SK-N-SH (cell line): ENCODE data around the gene FAM20C. TPM values are rescaled to one million over a fixed set of nuclear protein-coding genes. Genes with fewer than 3 reads are reported as not detected.

Source experiments
- CTCF ChIA-PET: fragments of 300-600, 350-600 bp; formaldehyde crosslinking; extraction: SDS; loops from one replicate; lab custom pipeline; 2021; lab: Yijun Ruan, JAX
- POLR2A ChIA-PET: fragments of 350-600 bp; sonication (Branson Sonifier 250); formaldehyde crosslinking; extraction: SDS; loops from one replicate; lab custom pipeline; 2020; ENCODE audit warnings: antibody characterized with exemption, inconsistent platforms; lab: Yijun Ruan, JAX
- DNase-seq: peaks from one replicate; pipeline ENCODE4 v3.0.0; 2012
- H2AFZ ChIP-seq: fragments of 200-600 bp; sonication (generic); 2 replicates; pipeline ENCODE4 v1.8.1; 2016; ENCODE audit warnings: antibody characterized with exemption, mild to moderate bottlenecking, low read depth
- H3F3A ChIP-seq: fragments of 200-600 bp; sonication (generic); replicated peaks from 2 replicates; pipeline ENCODE3; 2016; ENCODE audit warnings: antibody characterized with exemption, mild to moderate bottlenecking; ENCODE audit not compliant: insufficient read depth
- H3K27ac ChIP-seq, 2 experiments: fragments of 200-500 bp in 1 of 2; fragments of 200-600 bp in 1 of 2; sonication (Bioruptor generic) in 1 of 2; sonication (generic), shearing (Covaris generic) in 1 of 2; 2 replicates each; pipeline versions ENCODE4 v1.5.1 to v1.6.1; 2014 to 2016; ENCODE audit warnings: low read depth in 2 of 2, inconsistent platforms in 1 of 2, low read length in 1 of 2, mild to moderate bottlenecking in 1 of 2, mixed read lengths in 1 of 2
- H3K27me3 ChIP-seq: fragments of 200-600 bp; sonication (generic), shearing (Covaris generic); 2 replicates; pipeline ENCODE4 v1.6.1; 2016; ENCODE audit warnings: mixed run types; ENCODE audit not compliant: insufficient read depth
- H3K36me3 ChIP-seq, 2 experiments: fragments of 200-500 bp in 1 of 2; fragments of 200-600 bp in 1 of 2; sonication (Bioruptor generic) in 1 of 2; sonication (generic) in 1 of 2; replicated peaks in 1 of 2; 2 replicates each; pipeline versions ENCODE3 to v1.5.1; 2014 to 2016; ENCODE audit warnings: low read length in 1 of 2, mild to moderate bottlenecking in 1 of 2; ENCODE audit not compliant: insufficient read depth in 2 of 2, control insufficient read depth in 1 of 2
- H3K4me1 ChIP-seq, 2 experiments: fragments of 200-500 bp in 1 of 2; fragments of 200-600 bp in 1 of 2; sonication (Bioruptor generic) in 1 of 2; sonication (generic), shearing (Covaris generic) in 1 of 2; 2 replicates each; pipeline versions ENCODE4 v1.5.1 to v1.6.1; 2014 to 2016; ENCODE audit warnings: low read depth in 1 of 2, low read length in 1 of 2, mixed run types in 1 of 2; ENCODE audit not compliant: insufficient read depth in 2 of 2, control insufficient read depth in 1 of 2
- H3K4me2 ChIP-seq: fragments of 200-600 bp; sonication (generic), shearing (Covaris generic); 2 replicates; pipeline ENCODE4 v1.6.1; 2017; ENCODE audit warnings: mixed run types
- H3K4me3 ChIP-seq, 2 experiments: fragments of 200-500 bp in 1 of 2; fragments of 200-600 bp in 1 of 2; sonication (Bioruptor generic) in 1 of 2; sonication (generic), shearing (Covaris generic) in 1 of 2; 2 replicates each; pipeline versions ENCODE4 v1.5.1 to v1.8.1; 2014 to 2016; ENCODE audit warnings: low read depth in 2 of 2, inconsistent platforms in 1 of 2, low read length in 1 of 2, mild to moderate bottlenecking in 1 of 2, mixed read lengths in 1 of 2, moderate library complexity in 1 of 2
- H3K79me2 ChIP-seq: fragments of 200-600 bp; sonication (generic); 2 replicates; pipeline ENCODE4 v1.8.1; 2017; ENCODE audit warnings: mild to moderate bottlenecking; ENCODE audit not compliant: insufficient read depth
- H3K9ac ChIP-seq: fragments of 200-600 bp; sonication (generic); 2 replicates; pipeline ENCODE4 v1.6.1; 2017; ENCODE audit warnings: mixed run types
- H3K9me2 ChIP-seq: fragments of 200-600 bp; sonication (generic); 2 replicates; pipeline ENCODE4 v1.6.1; 2017; ENCODE audit warnings: mixed run types
- H3K9me3 ChIP-seq: fragments of 200-600 bp; sonication (generic); 2 replicates; pipeline ENCODE4 v1.6.1; 2017; ENCODE audit warnings: mixed run types, mild to moderate bottlenecking, moderate library complexity
- H4K20me1 ChIP-seq: fragments of 200-600 bp; sonication (generic); 2 replicates; pipeline ENCODE4 v1.6.1; 2017; ENCODE audit warnings: mild to moderate bottlenecking, mixed run types; ENCODE audit not compliant: insufficient read depth
- CHD2 ChIP-seq: fragments of 150-350 bp; IDR thresholded peaks from 2 replicates; pipeline ENCODE4 v1.6.1; 2018; ENCODE audit warnings: low read length; ENCODE audit not compliant: partially characterized antibody
- ELF1 ChIP-seq: IDR thresholded peaks from 2 replicates; pipeline ENCODE4 v1.4.0; 2012
- EZH2phosphoT487 ChIP-seq: fragments of 200-600 bp; sonication (generic); IDR thresholded peaks from 2 replicates; pipeline ENCODE4 v1.6.1; 2017; ENCODE audit warnings: low read depth, mixed run types, mild to moderate bottlenecking, antibody characterized with exemption, moderate library complexity, borderline replicate concordance
- FOXJ3 ChIP-seq: sonication (generic); formaldehyde crosslinking; IDR thresholded peaks from 2 replicates; pipeline ENCODE4 v1.5.1; 2020; ENCODE audit warnings: mild to moderate bottlenecking, missing genetic modification reagents
- JUND ChIP-seq: IDR thresholded peaks from 2 replicates; pipeline ENCODE4 v1.4.0; 2012
- MEF2A ChIP-seq: IDR thresholded peaks from 2 replicates; pipeline ENCODE4 v1.4.0; 2012; ENCODE audit warnings: low read depth, borderline replicate concordance
- MXI1 ChIP-seq: IDR thresholded peaks from 2 replicates; pipeline ENCODE4 v1.6.1; 2012; ENCODE audit warnings: mild to moderate bottlenecking, low read depth, low read length, improper control_type of control experiment
- NFIC ChIP-seq: IDR thresholded peaks from 2 replicates; pipeline ENCODE4 v1.4.0; 2012; ENCODE audit warnings: borderline replicate concordance
- NRF1 ChIP-seq: IDR thresholded peaks from 2 replicates; pipeline ENCODE4 v1.6.1; 2012; ENCODE audit warnings: low read depth, mild to moderate bottlenecking, low read length
- POLR2AphosphoS5 ChIP-seq: IDR thresholded peaks from 2 replicates; pipeline ENCODE4 v1.6.1; 2012; ENCODE audit warnings: low read depth, low read length
- RAD21 ChIP-seq: IDR thresholded peaks from 2 replicates; pipeline ENCODE4 v1.6.1; 2012; ENCODE audit warnings: mild to moderate bottlenecking, low read length
- RCOR1 ChIP-seq: fragments of 150-350 bp; IDR thresholded peaks from 2 replicates; pipeline ENCODE4 v1.6.1; 2017; ENCODE audit warnings: antibody characterized with exemption, low read length
- RFX5 ChIP-seq: IDR thresholded peaks from 2 replicates; pipeline ENCODE4 v1.6.1; 2012; ENCODE audit warnings: mild to moderate bottlenecking, improper control_type of control experiment, low read length
- RXRA ChIP-seq: IDR thresholded peaks from 2 replicates; pipeline ENCODE4 v1.4.0; 2012; ENCODE audit warnings: low read depth, mild to moderate bottlenecking, borderline replicate concordance
- SIN3A ChIP-seq: IDR thresholded peaks from 2 replicates; pipeline ENCODE4 v1.6.1; 2012; ENCODE audit warnings: low read depth, mild to moderate bottlenecking, low read length, moderate library complexity, borderline replicate concordance
- SMC3 ChIP-seq: IDR thresholded peaks from 2 replicates; pipeline ENCODE4 v1.6.1; 2012; ENCODE audit warnings: low read depth, low read length, improper control_type of control experiment
- TAF1 ChIP-seq: IDR thresholded peaks from 2 replicates; pipeline ENCODE4 v1.6.1; 2012; ENCODE audit warnings: low read depth, mild to moderate bottlenecking, low read length, moderate library complexity, borderline replicate concordance
- TCF12 ChIP-seq: IDR thresholded peaks from 2 replicates; pipeline ENCODE4 v1.4.0; 2012
- YY1 ChIP-seq: IDR thresholded peaks from 2 replicates; pipeline ENCODE4 v1.4.0; 2012; ENCODE audit warnings: low read depth, mild to moderate bottlenecking
- WGBS: methylation state at CpG from one replicate; pipeline ENCODE4 v1.1.6; 2017; ENCODE audit warnings: low lambda C conversion rate; 5-methylcytosine and 5-hydroxymethylcytosine counted together
- polyA plus RNA-seq, 3 experiments: library from polyadenylated mRNA; depleted of rRNA; stranded (reverse); fragments of >200 nt; gene quantifications; 2 replicates each; pipeline ENCODE4 v1.2.3, GENCODE V29; 2012
- TF ChIP-seq, protein P1 (sequence below): fragments of 150-350 bp; IDR thresholded peaks from 2 replicates; pipeline ENCODE4 v1.6.1; 2017; ENCODE audit warnings: antibody characterized with exemption, low read length, low read depth, borderline replicate concordance
- TF ChIP-seq, protein P2 (sequence below): IDR thresholded peaks from 2 replicates; pipeline ENCODE4 v1.4.0; 2012; ENCODE audit warnings: low read depth, borderline replicate concordance
- TF ChIP-seq, protein P3 (sequence below): fragments of 150-350 bp; IDR thresholded peaks from 2 replicates; pipeline ENCODE4 v1.6.1; 2016; ENCODE audit warnings: mild to moderate bottlenecking, low read depth, low read length
- TF ChIP-seq, protein P4 (sequence below): fragments of 200-600 bp; sonication (generic); IDR thresholded peaks from 2 replicates; pipeline ENCODE4 v1.6.1; 2017; ENCODE audit warnings: antibody characterized with exemption, mild to moderate bottlenecking, moderate library complexity

FAM20C gene
- polyA plus RNA-seq, 1 of the 3 experiments (the other 2 are of a cell fraction): 12.7 TPM

DNA sequence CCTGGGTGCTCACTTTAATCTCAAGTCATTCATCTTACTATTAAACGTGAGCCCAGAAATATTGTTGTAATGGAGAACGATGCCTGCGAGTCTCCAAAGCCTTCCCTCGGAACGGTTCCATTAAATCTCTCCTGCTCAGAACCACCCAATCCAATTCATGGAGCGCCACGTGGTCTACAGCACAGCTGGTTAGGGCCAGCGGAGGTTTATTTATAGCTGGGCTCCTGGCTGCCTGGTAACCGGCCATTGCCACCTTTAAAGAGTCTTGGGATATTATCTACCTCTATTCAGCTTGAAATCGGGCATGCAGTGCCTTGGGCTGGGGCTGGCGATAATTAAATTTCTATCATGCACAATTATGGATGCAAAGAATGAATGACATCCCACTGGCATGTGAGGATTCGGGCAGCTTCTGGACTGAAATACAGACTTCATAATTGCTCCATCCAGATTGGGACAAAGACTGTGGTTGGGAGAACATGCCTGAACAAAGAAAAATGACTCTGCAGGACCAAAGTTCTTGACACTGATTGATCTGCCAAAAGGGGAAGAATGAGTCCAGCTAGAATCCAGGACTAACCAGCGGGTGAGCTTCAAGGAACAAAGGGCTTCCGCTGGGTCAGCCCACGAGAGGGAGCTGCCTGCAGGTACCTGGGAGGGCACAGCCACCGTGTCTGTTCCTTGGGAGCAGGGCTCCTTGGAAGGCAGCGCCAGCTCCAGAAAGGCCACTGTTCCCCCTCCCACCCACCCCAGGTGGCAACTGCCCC, 7.3 kb downstream of the FAM20C start:
- POLR2A ChIA-PET: no interaction called here
- Histone ChIP-seq H3K4me1 (peaks cover 0 to 5% of the 10 kb centered on the region in 2 experiments; a peak in 1 of 4 replicates), H3K79me2 (peaks cover 8% of the 10 kb centered on the region; the same call in 1 of the 2 replicates), H3K27me3 (no peaks in the 10 kb centered on the region), H3K4me2 (no peak overlapping the region), H3F3A (no peaks in the 10 kb centered on the region), H3K27ac (no peak overlapping the region), H3K9ac (no peak overlapping the region), H3K36me3 (peaks cover 0 to 2% of the 10 kb centered on the region in 2 experiments), H3K9me2 (no peaks in the 10 kb centered on the region), H3K9me3 (no peaks in the 10 kb centered on the region), H4K20me1 (peaks cover 33% of the 10 kb centered on the region), H2AFZ (no peak overlapping the region), H3K4me3 (no peak overlapping the region)
- CTCF ChIA-PET: interaction anchor here (0.8 to 1.6 kb wide), 6 partner anchors 8 to 136 kb away, joined by 3 to 5 read pairs (median 4); partner anchors contain the start of gene FAM20C
- no peak for DNase-seq
- 75% methylated on average over 16 of the region's 17 CpGs for WGBS
- no peak for TF ChIP-seq EZH2phosphoT487
- no peak for TF ChIP-seq MXI1
- no peak for TF ChIP-seq RXRA
- no peak for TF ChIP-seq YY1
- no peak for TF ChIP-seq CHD2
- no peak for TF ChIP-seq RCOR1
- TF ChIP-seq NFIC: no peak
- TF ChIP-seq, protein P1, sequence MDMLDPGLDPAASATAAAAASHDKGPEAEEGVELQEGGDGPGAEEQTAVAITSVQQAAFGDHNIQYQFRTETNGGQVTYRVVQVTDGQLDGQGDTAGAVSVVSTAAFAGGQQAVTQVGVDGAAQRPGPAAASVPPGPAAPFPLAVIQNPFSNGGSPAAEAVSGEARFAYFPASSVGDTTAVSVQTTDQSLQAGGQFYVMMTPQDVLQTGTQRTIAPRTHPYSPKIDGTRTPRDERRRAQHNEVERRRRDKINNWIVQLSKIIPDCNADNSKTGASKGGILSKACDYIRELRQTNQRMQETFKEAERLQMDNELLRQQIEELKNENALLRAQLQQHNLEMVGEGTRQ: no peak
- no peak for TF ChIP-seq MEF2A
- TF ChIP-seq, protein P2, sequence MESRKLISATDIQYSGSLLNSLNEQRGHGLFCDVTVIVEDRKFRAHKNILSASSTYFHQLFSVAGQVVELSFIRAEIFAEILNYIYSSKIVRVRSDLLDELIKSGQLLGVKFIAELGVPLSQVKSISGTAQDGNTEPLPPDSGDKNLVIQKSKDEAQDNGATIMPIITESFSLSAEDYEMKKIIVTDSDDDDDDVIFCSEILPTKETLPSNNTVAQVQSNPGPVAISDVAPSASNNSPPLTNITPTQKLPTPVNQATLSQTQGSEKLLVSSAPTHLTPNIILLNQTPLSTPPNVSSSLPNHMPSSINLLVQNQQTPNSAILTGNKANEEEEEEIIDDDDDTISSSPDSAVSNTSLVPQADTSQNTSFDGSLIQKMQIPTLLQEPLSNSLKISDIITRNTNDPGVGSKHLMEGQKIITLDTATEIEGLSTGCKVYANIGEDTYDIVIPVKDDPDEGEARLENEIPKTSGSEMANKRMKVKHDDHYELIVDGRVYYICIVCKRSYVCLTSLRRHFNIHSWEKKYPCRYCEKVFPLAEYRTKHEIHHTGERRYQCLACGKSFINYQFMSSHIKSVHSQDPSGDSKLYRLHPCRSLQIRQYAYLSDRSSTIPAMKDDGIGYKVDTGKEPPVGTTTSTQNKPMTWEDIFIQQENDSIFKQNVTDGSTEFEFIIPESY: no peak
- no peak for TF ChIP-seq TAF1
- TF ChIP-seq SMC3: no peak

DNA sequence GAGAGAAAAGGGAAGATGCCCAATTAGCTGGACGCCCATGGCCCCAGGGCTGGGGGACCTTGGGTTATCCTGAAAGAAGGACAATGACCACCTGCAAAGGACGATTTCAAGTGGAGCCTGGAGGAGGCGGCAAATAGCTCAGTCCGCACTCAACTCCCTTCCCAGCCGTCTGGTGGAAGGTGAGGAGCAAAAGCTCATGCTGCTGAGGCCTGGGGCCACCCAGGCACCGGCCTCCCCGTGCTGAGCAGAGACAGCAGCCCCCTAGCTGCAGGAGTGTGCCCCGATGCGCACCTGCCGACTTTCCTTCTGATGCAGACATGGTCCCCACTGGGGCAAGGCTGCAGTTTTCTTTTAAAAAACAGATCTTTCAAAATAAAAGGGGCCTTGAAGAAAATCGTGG, 7.9 kb downstream of the FAM20C start:
- Histone ChIP-seq H3K4me3 (no peak overlapping the region), H3K9ac (no peak overlapping the region), H3K27me3 (no peaks in the 10 kb centered on the region), H3K79me2 (peaks cover 3% of the 10 kb centered on the region; the same call in 1 of the 2 replicates), H3F3A (peaks cover 4% of the 10 kb centered on the region), H3K9me3 (no peaks in the 10 kb centered on the region), H3K36me3 (peaks cover 0 to 2% of the 10 kb centered on the region in 2 experiments)
- POLR2A ChIA-PET: no interaction called here
- WGBS: 75% methylated on average over 11 of the region's 11 CpGs
- DNase-seq: no peak
- CTCF ChIA-PET: interaction anchor here (1.0 to 1.6 kb wide), 6 partner anchors 8 to 136 kb away, joined by 3 to 5 read pairs (median 4); partner anchors contain the start of gene FAM20C
- TF ChIP-seq SIN3A: no peak
- TF ChIP-seq SMC3: no peak
- TF ChIP-seq RXRA: no peak
- no peak for TF ChIP-seq JUND
- TF ChIP-seq NRF1: no peak
- no peak for TF ChIP-seq YY1
- TF ChIP-seq, protein P3, sequence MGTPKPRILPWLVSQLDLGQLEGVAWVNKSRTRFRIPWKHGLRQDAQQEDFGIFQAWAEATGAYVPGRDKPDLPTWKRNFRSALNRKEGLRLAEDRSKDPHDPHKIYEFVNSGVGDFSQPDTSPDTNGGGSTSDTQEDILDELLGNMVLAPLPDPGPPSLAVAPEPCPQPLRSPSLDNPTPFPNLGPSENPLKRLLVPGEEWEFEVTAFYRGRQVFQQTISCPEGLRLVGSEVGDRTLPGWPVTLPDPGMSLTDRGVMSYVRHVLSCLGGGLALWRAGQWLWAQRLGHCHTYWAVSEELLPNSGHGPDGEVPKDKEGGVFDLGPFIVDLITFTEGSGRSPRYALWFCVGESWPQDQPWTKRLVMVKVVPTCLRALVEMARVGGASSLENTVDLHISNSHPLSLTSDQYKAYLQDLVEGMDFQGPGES: no peak
- no peak for TF ChIP-seq RFX5
- TF ChIP-seq TCF12: no peak
- no peak for TF ChIP-seq RCOR1
- TF ChIP-seq RAD21: no peak
- no peak for TF ChIP-seq FOXJ3
- TF ChIP-seq TAF1: no peak
- TF ChIP-seq POLR2AphosphoS5: no peak
- TF ChIP-seq, protein P4, sequence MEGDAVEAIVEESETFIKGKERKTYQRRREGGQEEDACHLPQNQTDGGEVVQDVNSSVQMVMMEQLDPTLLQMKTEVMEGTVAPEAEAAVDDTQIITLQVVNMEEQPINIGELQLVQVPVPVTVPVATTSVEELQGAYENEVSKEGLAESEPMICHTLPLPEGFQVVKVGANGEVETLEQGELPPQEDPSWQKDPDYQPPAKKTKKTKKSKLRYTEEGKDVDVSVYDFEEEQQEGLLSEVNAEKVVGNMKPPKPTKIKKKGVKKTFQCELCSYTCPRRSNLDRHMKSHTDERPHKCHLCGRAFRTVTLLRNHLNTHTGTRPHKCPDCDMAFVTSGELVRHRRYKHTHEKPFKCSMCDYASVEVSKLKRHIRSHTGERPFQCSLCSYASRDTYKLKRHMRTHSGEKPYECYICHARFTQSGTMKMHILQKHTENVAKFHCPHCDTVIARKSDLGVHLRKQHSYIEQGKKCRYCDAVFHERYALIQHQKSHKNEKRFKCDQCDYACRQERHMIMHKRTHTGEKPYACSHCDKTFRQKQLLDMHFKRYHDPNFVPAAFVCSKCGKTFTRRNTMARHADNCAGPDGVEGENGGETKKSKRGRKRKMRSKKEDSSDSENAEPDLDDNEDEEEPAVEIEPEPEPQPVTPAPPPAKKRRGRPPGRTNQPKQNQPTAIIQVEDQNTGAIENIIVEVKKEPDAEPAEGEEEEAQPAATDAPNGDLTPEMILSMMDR: no peak
- no peak for TF ChIP-seq ELF1
- TF ChIP-seq, all 33 proteins: peak for 0
- no peak overlapping the region for H3K27ac ChIP-seq
- H3K9me2 ChIP-seq: no peaks in the 10 kb centered on the region
- H2AFZ ChIP-seq: no peak overlapping the region
- H3K4me2 ChIP-seq: no peak overlapping the region
- H3K4me1 ChIP-seq: no peaks in the 10 kb centered on the region; a peak in 1 of 4 replicates
- H4K20me1 ChIP-seq: peaks cover 27% of the 10 kb centered on the region
